PFSK-1 (cell line): Measurements from ENCODE around the gene PRCD.
A peak's percentile ranks its signal among the peaks of the same experiment; 100 is the strongest.

Experiments
- POLR2AphosphoS5 ChIP-seq: IDR thresholded peaks from 2 replicates; pipeline ENCODE4 v1.6.1; 2012; ENCODE audit warnings: low read depth, mild to moderate bottlenecking, control low read depth, low read length, moderate library complexity
- SIN3A ChIP-seq: IDR thresholded peaks from 2 replicates; pipeline ENCODE4 v1.6.1; 2012; ENCODE audit warnings: mild to moderate bottlenecking, low read length, moderate library complexity, borderline replicate concordance; ENCODE audit not compliant: insufficient read depth

GRCh38 chr17:76501018-76501826, 38.6 kb upstream of the PRCD start, which contains the start of gene RHBDF2:
- TF ChIP-seq SIN3A (no peak), POLR2AphosphoS5 (peak; percentile 68)
